IMR-90 (cell line): ENCODE data around the gene MYO5A. TPM values are rescaled to one million over a fixed set of nuclear protein-coding genes. Genes with fewer than 3 reads are reported as not detected.
A peak's percentile ranks its signal among the peaks of the same experiment; 100 is the strongest.

Experiments
- ATAC-seq: fragments of 200-7000 bp; cut with Tn5 transposase; 2 replicates; pipeline ENCODE4 v1.9.1; 2020; ENCODE audit warnings: low read depth, mild to moderate bottlenecking, moderate library complexity
- BruUV-seq: library from RNA; stranded (reverse); fragments of 400-500 nt; replicated peaks from 2 replicates; lab custom pipeline; 2021; lab: Mats Ljungman, UMichigan
- CTCF ChIA-PET: fragments of 300-600 bp; formaldehyde crosslinking; extraction: SDS; loops from one replicate; lab custom pipeline; 2021; ENCODE audit warnings: antibody characterized with exemption; lab: Yijun Ruan, JAX
- POLR2A ChIA-PET: fragments of 300-600 bp; sonication (Branson Sonifier 250); formaldehyde crosslinking; loops from one replicate; lab custom pipeline; 2022; ENCODE audit warnings: antibody characterized with exemption; ENCODE audit not compliant: unreplicated experiment; lab: Charles Lee
- DNase-seq: peaks from one replicate; pipeline ENCODE4 v3.0.0; 2013
- H2AFZ ChIP-seq: replicated peaks from 2 replicates; pipeline ENCODE3; 2013; ENCODE audit warnings: low read length, mild to moderate bottlenecking; ENCODE audit not compliant: poor library complexity
- H2AK5ac ChIP-seq: 2 replicates; pipeline ENCODE4 v1.6.1; 2013; ENCODE audit warnings: low read depth, low read length, inconsistent platforms
- H2AK9ac ChIP-seq: replicated peaks from 2 replicates; pipeline ENCODE3; 2013; ENCODE audit warnings: mild to moderate bottlenecking, low read depth, low read length, moderate library complexity; ENCODE audit not compliant: poor library complexity
- H2BK120ac ChIP-seq: 2 replicates; pipeline ENCODE4 v1.6.1; 2013; ENCODE audit warnings: low read depth, low read length, inconsistent platforms
- H2BK15ac ChIP-seq: 3 replicates; pipeline ENCODE4 v1.6.1; 2013; ENCODE audit warnings: low read depth, low read length, inconsistent platforms
- H2BK20ac ChIP-seq: 2 replicates; pipeline ENCODE4 v1.6.1; 2013; ENCODE audit warnings: low read depth, mild to moderate bottlenecking, inconsistent platforms, low read length, moderate library complexity
- H2BK5ac ChIP-seq: 2 replicates; pipeline ENCODE4 v1.6.1; 2013; ENCODE audit warnings: mild to moderate bottlenecking, low read depth, low read length, inconsistent platforms; ENCODE audit not compliant: poor library complexity, severe bottlenecking
- H3K14ac ChIP-seq: replicated peaks from 2 replicates; pipeline ENCODE4 v1.6.1; 2013; ENCODE audit warnings: low read depth, low read length, inconsistent platforms
- H3K18ac ChIP-seq: 2 replicates; pipeline ENCODE4 v1.6.1; 2013; ENCODE audit warnings: low read depth, low read length, control low read depth
- H3K23ac ChIP-seq: 2 replicates; pipeline ENCODE4 v1.6.1; 2013; ENCODE audit warnings: low read depth, low read length, inconsistent platforms
- H3K27ac ChIP-seq: 2 replicates; pipeline ENCODE4 v1.5.1; 2013; ENCODE audit warnings: mild to moderate bottlenecking, control low read depth, low read length; ENCODE audit not compliant: insufficient read depth
- H3K27me3 ChIP-seq: 2 replicates; pipeline ENCODE4 v1.6.1; 2013; ENCODE audit warnings: low read length; ENCODE audit not compliant: control insufficient read depth, insufficient read depth
- H3K36me3 ChIP-seq: 2 replicates; pipeline ENCODE4 v1.6.1; 2013; ENCODE audit warnings: low read length, mixed read lengths; ENCODE audit not compliant: control insufficient read depth, insufficient read depth
- H3K4ac ChIP-seq: 2 replicates; pipeline ENCODE4 v1.6.1; 2013; ENCODE audit warnings: low read depth, low read length, inconsistent platforms
- H3K4me1 ChIP-seq: 2 replicates; pipeline ENCODE4 v1.6.1; 2013; ENCODE audit warnings: low read length, mixed read lengths; ENCODE audit not compliant: control insufficient read depth, insufficient read depth
- H3K4me2 ChIP-seq: 2 replicates; pipeline ENCODE4 v1.6.1; 2013; ENCODE audit warnings: low read depth, mild to moderate bottlenecking, control low read depth, low read length, moderate library complexity
- H3K4me3 ChIP-seq: 2 replicates; pipeline ENCODE4 v1.5.1; 2013; ENCODE audit warnings: low read depth, mild to moderate bottlenecking, control low read depth, low read length, moderate library complexity; ENCODE audit not compliant: insufficient read depth
- H3K56ac ChIP-seq: 2 replicates; pipeline ENCODE4 v1.6.1; 2013; ENCODE audit warnings: low read length, inconsistent platforms; ENCODE audit not compliant: insufficient read depth; ENCODE audit errors: extremely low read depth
- H3K79me1 ChIP-seq, 2 experiments: 2 replicates each; pipeline ENCODE4 v1.6.1; 2013; ENCODE audit warnings: low read length in 2 of 2, inconsistent platforms in 1 of 2, low read depth in 1 of 2
- H3K9ac ChIP-seq: 2 replicates; pipeline ENCODE4 v1.6.1; 2013; ENCODE audit warnings: low read depth, low read length, control low read depth
- H3K9me1 ChIP-seq: 2 replicates; pipeline ENCODE4 v1.6.1; 2013; ENCODE audit warnings: low read length, inconsistent platforms; ENCODE audit not compliant: insufficient read depth
- H3K9me3 ChIP-seq: 2 replicates; pipeline ENCODE4 v1.6.1; 2013; ENCODE audit warnings: low read length; ENCODE audit not compliant: control insufficient read depth, insufficient read depth
- H4K20me1 ChIP-seq: 2 replicates; pipeline ENCODE4 v1.6.1; 2013; ENCODE audit warnings: low read length, inconsistent platforms; ENCODE audit not compliant: insufficient read depth
- H4K5ac ChIP-seq: 2 replicates; pipeline ENCODE4 v1.6.1; 2013; ENCODE audit warnings: mild to moderate bottlenecking, low read depth, low read length, control low read depth
- H4K8ac ChIP-seq, 2 experiments: 2 replicates each; pipeline ENCODE4 v1.6.1; 2013; ENCODE audit warnings: low read depth in 2 of 2, low read length in 2 of 2, control low read depth in 1 of 2, inconsistent platforms in 1 of 2
- H4K91ac ChIP-seq: 2 replicates; pipeline ENCODE4 v1.6.1; 2013; ENCODE audit warnings: low read depth, low read length, inconsistent platforms; ENCODE audit not compliant: insufficient read depth
- CEBPB ChIP-seq: IDR thresholded peaks from 2 replicates; pipeline ENCODE4 v1.6.1; 2012; ENCODE audit warnings: low read depth, low read length, improper control_type of control experiment
- NFE2L2 ChIP-seq: fragments of 150-350 bp; IDR thresholded peaks from 2 replicates; pipeline ENCODE4 v1.6.1; 2016; ENCODE audit warnings: low read depth, mild to moderate bottlenecking, low read length
- WGBS, 2 experiments: methylation state at CpG; one replicate each; pipeline versions ENCODE4 v1.1.5 to v1.1.7; 2013; ENCODE audit warnings: missing lambda C conversion rate in 2 of 2; ENCODE audit not compliant: insufficient read length in 1 of 2; ENCODE audit errors: extremely low coverage in 2 of 2; 5-methylcytosine and 5-hydroxymethylcytosine counted together
- dilution Hi-C: fragments of 300-500 bp; cut with HindIII; formaldehyde crosslinking; loops from one replicate; pipeline ENCODE4 v1.14.3; 2018; ENCODE audit warnings: low sequenced_read_pairs; ENCODE audit not compliant: unreplicated experiment
- in situ Hi-C: fragments of 300-500 bp; cut with MboI; formaldehyde crosslinking; loops from 3 replicates; pipeline ENCODE4 v1.14.3; 2019; ENCODE audit warnings: low sequenced_read_pairs, inconsistent platforms, mixed read lengths
- intact Hi-C: fragments of 100-400 bp; cut with micrococcal nuclease; formaldehyde crosslinking; loops from 2 replicates; pipeline ENCODE4 v1.10.0; 2022
- polyA plus RNA-seq, 3 experiments: library from polyadenylated mRNA; depleted of rRNA; stranded (reverse); fragments of >200 nt; gene quantifications; 2 replicates each; pipeline ENCODE4 v1.2.3, GENCODE V29; 2012; ENCODE audit warnings: low replicate concordance in 1 of 3
- total RNA-seq: library from RNA; depleted of rRNA; stranded (reverse); fragments of >200 nt; gene quantifications from 2 replicates; pipeline ENCODE4 v1.2.3, GENCODE V29; 2012
- TF ChIP-seq, protein P1 (sequence below): fragments of 150-350 bp; IDR thresholded peaks from 2 replicates; pipeline ENCODE4 v1.6.1; 2016; ENCODE audit warnings: low read depth, mild to moderate bottlenecking, low read length, moderate library complexity, borderline replicate concordance

The MYO5A gene
- total and polyA plus RNA-seq, 2 of the 4 experiments (the other 2 are of a cell fraction) = 19.4 to 69.2 TPM

DNA sequence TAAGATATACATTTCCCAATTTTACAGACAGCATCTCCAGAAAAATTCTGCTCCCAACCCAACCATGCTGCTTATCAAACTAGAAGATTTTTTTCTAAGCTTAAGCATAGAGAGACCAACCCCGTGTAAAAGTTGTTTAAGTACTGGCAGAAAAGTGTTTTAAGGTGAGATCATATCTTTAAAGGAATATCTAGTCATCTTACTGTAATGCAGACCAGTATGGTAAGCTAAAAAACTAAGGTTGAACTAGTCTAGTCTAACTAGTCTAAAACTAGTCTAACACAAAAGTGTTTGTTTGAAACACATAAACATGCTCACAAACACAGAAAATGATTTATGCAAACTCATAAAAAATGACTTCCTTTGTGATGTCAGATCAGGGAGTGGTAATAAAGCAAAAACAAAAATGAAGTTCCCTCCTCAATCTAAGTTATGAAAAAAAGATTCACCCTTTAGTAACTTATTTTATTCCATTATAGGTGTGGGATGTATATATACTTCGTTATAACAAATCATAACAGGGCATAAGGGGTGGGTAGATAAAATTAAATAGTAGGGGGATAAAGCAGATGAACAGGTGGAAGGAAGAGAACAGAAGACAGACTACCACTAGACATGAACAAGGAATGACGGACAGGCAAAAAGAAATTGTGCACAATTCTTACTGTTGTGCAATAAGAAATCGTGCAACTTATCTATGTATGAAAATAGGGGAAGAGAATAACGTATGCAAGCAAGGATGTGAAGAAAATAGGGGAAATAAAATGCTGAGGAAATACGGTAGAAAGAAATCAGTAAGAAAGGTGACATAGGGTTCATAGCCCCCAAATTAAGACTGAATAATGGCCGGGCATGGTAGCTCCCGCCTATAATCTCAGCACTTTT is 10.0 kb downstream of the MYO5A start:
- TF ChIP-seq, protein P1, sequence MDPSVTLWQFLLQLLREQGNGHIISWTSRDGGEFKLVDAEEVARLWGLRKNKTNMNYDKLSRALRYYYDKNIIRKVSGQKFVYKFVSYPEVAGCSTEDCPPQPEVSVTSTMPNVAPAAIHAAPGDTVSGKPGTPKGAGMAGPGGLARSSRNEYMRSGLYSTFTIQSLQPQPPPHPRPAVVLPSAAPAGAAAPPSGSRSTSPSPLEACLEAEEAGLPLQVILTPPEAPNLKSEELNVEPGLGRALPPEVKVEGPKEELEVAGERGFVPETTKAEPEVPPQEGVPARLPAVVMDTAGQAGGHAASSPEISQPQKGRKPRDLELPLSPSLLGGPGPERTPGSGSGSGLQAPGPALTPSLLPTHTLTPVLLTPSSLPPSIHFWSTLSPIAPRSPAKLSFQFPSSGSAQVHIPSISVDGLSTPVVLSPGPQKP = no peak
- TF ChIP-seq NFE2L2 = no peak
- TF ChIP-seq CEBPB = peak; percentile 66
- Histone ChIP-seq H4K91ac (no peak overlapping the region), H2BK5ac (no peak overlapping the region), H3K9ac (no peak overlapping the region), H3K56ac (no peak overlapping the region), H2BK15ac (no peak overlapping the region), H3K79me1 (peaks cover 24 to 58% of the 10 kb centered on the region in 2 experiments; a peak in 3 of 4 replicates), H2AK5ac (no peak overlapping the region), H3K36me3 (no peaks in the 10 kb centered on the region), H3K9me3 (no peaks in the 10 kb centered on the region), H2AFZ (no peak overlapping the region), H2AK9ac (no peak overlapping the region), H3K18ac (no peak overlapping the region), H3K4ac (no peak overlapping the region), H4K20me1 (peaks cover 25% of the 10 kb centered on the region; the same call in 1 of the 2 replicates), H2BK120ac (no peak overlapping the region), H3K27me3 (no peaks in the 10 kb centered on the region), H3K27ac (no peak overlapping the region), H2BK20ac (no peak overlapping the region), H3K4me2 (no peak overlapping the region), H4K5ac (no peak overlapping the region), H3K4me1 (peaks cover 9% of the 10 kb centered on the region), H3K9me1 (peaks cover 5% of the 10 kb centered on the region), H3K23ac (no peak overlapping the region), H3K4me3 (no peak overlapping the region), H3K14ac (no peak overlapping the region), H4K8ac (no peak overlapping the region; a peak in 1 of 4 replicates)
- BruUV-seq = no TSS peak
- ChIA-PET POLR2A (interaction anchor here (0.6 kb wide), 1 partner anchor 21 kb away, joined by 3 read pairs; no protein-coding TSS in a partner anchor), CTCF (no interaction called here)
- DNase-seq = peak; percentile 63
- WGBS, 2 experiments = 83% methylated on average over 5 of the region's 8 CpGs; no CpG with 5 or more reads in 1 of the 2 experiments
- in situ Hi-C loops = no loop called here
- intact Hi-C loops = loop anchor here (10.0 kb wide), 1 partner anchor 54 kb away; no protein-coding TSS in a partner anchor
- ATAC-seq = peak; percentile 30; the same call in 1 of the 2 replicates
- dilution Hi-C loops = no loop called here
